A549 (cell line): ENCODE measurements around the gene DDX31. TPM values are rescaled to one million over a fixed set of nuclear protein-coding genes. Genes with fewer than 3 reads are reported as not detected.

Source experiments
- ATAC-seq, 2 experiments: fragments of 200-7000 bp in 1 of 2; fragments of >200 bp in 1 of 2; cut with Nextera tagmentation in 1 of 2; cut with Tn5 transposase in 1 of 2; 3 replicates each; pipeline versions ENCODE4 v1.8.0 to v1.9.1; 2018 to 2020; ENCODE audit warnings: mild to moderate bottlenecking in 1 of 2, moderate library complexity in 1 of 2
- CTCF ChIA-PET: fragments of 300-600 bp; sonication (Branson Sonifier 250); formaldehyde crosslinking; extraction: SDS; loops from one replicate; lab custom pipeline; 2021; ENCODE audit warnings: antibody characterized with exemption, inconsistent platforms; lab: Yijun Ruan, JAX
- POLR2A ChIA-PET: fragments of 350-600 bp; formaldehyde crosslinking; extraction: SDS; loops from one replicate; lab custom pipeline; 2021; ENCODE audit warnings: antibody characterized with exemption, inconsistent platforms; lab: Yijun Ruan, JAX
- DNase-seq, 2 experiments: peaks; one replicate each; pipeline versions ENCODE4 v3.0.0 to v3.0.0-alpha.2; 2011 to 2016; ENCODE audit warnings: low read depth in 1 of 2, low spot score in 1 of 2
- FAIRE-seq: peaks from 2 replicates; lab custom pipeline; 2011; peaks lifted over from hg19 to GRCh38; lab: Jason Lieb, UNC
- H3K27ac ChIP-seq, 2 experiments: fragments of >200 bp; sonication (Bioruptor Twin); formaldehyde crosslinking; 3 replicates each; pipeline ENCODE4 v1.5.1; 2016 to 2017
- H3K4me1 ChIP-seq: fragments of >200 bp; sonication (Bioruptor Twin); formaldehyde crosslinking; 3 replicates; pipeline ENCODE4 v1.6.1; 2016
- H3K4me2 ChIP-seq: fragments of >200 bp; sonication (Bioruptor Twin); formaldehyde crosslinking; 3 replicates; pipeline ENCODE4 v1.6.1; 2016
- H3K4me3 ChIP-seq: fragments of >200 bp; sonication (Bioruptor Twin); formaldehyde crosslinking; 3 replicates; pipeline ENCODE4 v1.5.1; 2016
- H3K9me3 ChIP-seq: fragments of >200 bp; sonication (Bioruptor Twin); formaldehyde crosslinking; 3 replicates; pipeline ENCODE4 v1.6.1; 2016
- BHLHE40 ChIP-seq: IDR thresholded peaks from 2 replicates; pipeline ENCODE4 v1.6.1; 2012; ENCODE audit warnings: low read depth, low read length, inconsistent platforms
- EP300 ChIP-seq, 2 experiments: fragments of >200 bp; sonication (Bioruptor Twin); formaldehyde crosslinking; IDR thresholded peaks; 2 replicates in 1 of 2; 3 replicates in 1 of 2; pipeline ENCODE4 v1.6.1; 2016 to 2017
- ESRRA ChIP-seq: fragments of 150-350 bp; IDR thresholded peaks from 2 replicates; pipeline ENCODE4 v1.6.1; 2014; ENCODE audit warnings: mild to moderate bottlenecking, low read length, borderline replicate concordance
- FOSB ChIP-seq: fragments of 250-450 bp; sonication (Bioruptor Pico); IDR thresholded peaks from 2 replicates; pipeline ENCODE4 v1.5.0; 2020; ENCODE audit warnings: mild to moderate bottlenecking, moderate library complexity
- FOSL2 ChIP-seq, 2 experiments: fragments of 450-650 bp in 1 of 2; fragments of >200 bp in 1 of 2; sonication (Bioruptor Twin) in 1 of 2; formaldehyde crosslinking; IDR thresholded peaks; 2 replicates each; pipeline versions ENCODE4 v1.5.0 to v1.6.1; 2016 to 2020; ENCODE audit warnings: mild to moderate bottlenecking in 1 of 2, moderate library complexity in 1 of 2
- FOXS1 ChIP-seq: fragments of 250-450 bp; sonication (Bioruptor Pico); IDR thresholded peaks from 2 replicates; pipeline ENCODE4 v1.5.0; 2020; ENCODE audit warnings: mild to moderate bottlenecking, moderate library complexity
- HDAC2 ChIP-seq: fragments of 200-600 bp; sonication (generic); IDR thresholded peaks from 2 replicates; pipeline ENCODE4 v1.6.1; 2016
- HEYL ChIP-seq: fragments of 250-450 bp; sonication (Bioruptor Pico); IDR thresholded peaks from 2 replicates; pipeline ENCODE4 v1.8.0; 2021; ENCODE audit warnings: mild to moderate bottlenecking, moderate library complexity
- HOXA7 ChIP-seq: fragments of 250-450 bp; sonication (Bioruptor Pico); IDR thresholded peaks from 2 replicates; pipeline ENCODE4 v1.5.0; 2020; ENCODE audit warnings: mild to moderate bottlenecking, moderate library complexity
- JUN ChIP-seq, 2 experiments: fragments of >200 bp; sonication (Bioruptor Twin); formaldehyde crosslinking; IDR thresholded peaks; 2 replicates in 1 of 2; 3 replicates in 1 of 2; pipeline ENCODE4 v1.6.1; 2016 to 2017
- KDM5A ChIP-seq: fragments of 200-600 bp; sonication (generic); IDR thresholded peaks from 2 replicates; pipeline ENCODE4 v1.6.1; 2016; ENCODE audit warnings: antibody characterized with exemption, mild to moderate bottlenecking
- MYC ChIP-seq: IDR thresholded peaks from 2 replicates; pipeline ENCODE4 v1.6.1; 2012; ENCODE audit warnings: mild to moderate bottlenecking, inconsistent platforms, low read length, improper control_type of control experiment, borderline replicate concordance
- NFE2L2 ChIP-seq: fragments of 150-350 bp; conservative IDR thresholded peaks from 2 replicates; pipeline ENCODE4 v1.6.1; 2014; ENCODE audit warnings: low read length
- NR3C1 ChIP-seq: fragments of >200 bp; sonication (Bioruptor Twin); formaldehyde crosslinking; IDR thresholded peaks from 3 replicates; pipeline ENCODE4 v1.6.1; 2017
- POLR2A ChIP-seq: IDR thresholded peaks from 2 replicates; pipeline ENCODE4 v1.6.1; 2012; ENCODE audit warnings: mild to moderate bottlenecking, low read length
- RAD21 ChIP-seq, 2 experiments: fragments of >200 bp in 1 of 2; sonication (Bioruptor Twin) in 1 of 2; formaldehyde crosslinking in 1 of 2; IDR thresholded peaks in 1 of 2; conservative IDR thresholded peaks in 1 of 2; 2 replicates in 1 of 2; 3 replicates in 1 of 2; pipeline ENCODE4 v1.6.1; 2012 to 2018; ENCODE audit warnings: inconsistent platforms in 1 of 2
- RARB ChIP-seq: fragments of 250-450 bp; sonication (Bioruptor Pico); IDR thresholded peaks from 2 replicates; pipeline ENCODE4 v1.8.0; 2021; ENCODE audit warnings: mild to moderate bottlenecking, moderate library complexity
- SREBF2 ChIP-seq: fragments of 450-650 bp; IDR thresholded peaks from 2 replicates; pipeline ENCODE4 v1.6.1; 2014; ENCODE audit warnings: mild to moderate bottlenecking, moderate library complexity
- ZFP36 ChIP-seq: fragments of 450-650 bp; IDR thresholded peaks from 2 replicates; pipeline ENCODE4 v1.6.1; 2014; ENCODE audit warnings: borderline replicate concordance; ENCODE audit not compliant: partially characterized antibody
- WGBS: methylation state at CpG from one replicate; pipeline ENCODE4 v1.1.6; 2017; ENCODE audit errors: missing lambda C conversion rate; 5-methylcytosine and 5-hydroxymethylcytosine counted together
- polyA plus RNA-seq, 4 experiments: library from polyadenylated mRNA; depleted of rRNA in 3 of 4; stranded (reverse); fragments of >200 nt; fragmentation: RNase III in 1 of 4; extraction: RNeasy Plus Mini Kit Qiagen cat#74134 plus additional on column Dnase treatment in 1 of 4; gene quantifications; 2 replicates in 3 of 4; 3 replicates in 1 of 4; pipeline ENCODE4 v1.2.3, GENCODE V29; 2011 to 2017
- TF ChIP-seq, protein P1 (sequence below): fragments of 250-450 bp; sonication (Bioruptor Pico); IDR thresholded peaks from 2 replicates; pipeline ENCODE4 v1.5.0; 2021; ENCODE audit warnings: mild to moderate bottlenecking, moderate library complexity, borderline replicate concordance

Gene DDX31
- polyA plus RNA-seq, 2 of the 4 experiments (the other 2 are of a cell fraction): 20.0 to 30.1 TPM

DNA sequence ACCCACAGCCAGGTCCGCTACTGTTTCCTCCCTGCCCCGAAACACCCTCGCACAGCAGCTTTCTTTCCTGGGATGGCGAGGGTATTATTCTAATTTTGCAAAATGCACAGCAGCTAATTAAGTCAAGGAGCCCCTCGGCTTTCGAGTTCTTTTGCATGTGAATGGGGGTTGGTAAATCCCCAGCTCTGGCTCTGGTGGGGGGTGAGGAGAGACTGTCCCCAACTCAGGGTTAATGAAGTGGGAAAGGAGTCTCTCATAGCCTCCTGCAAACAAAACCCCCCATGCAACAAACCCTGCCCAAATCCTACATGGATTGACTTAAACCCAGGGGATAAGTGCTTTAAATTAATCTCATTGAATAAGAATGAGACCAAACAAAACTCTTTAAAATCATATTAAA, 78.5 kb downstream of the DDX31 start:
- CTCF ChIA-PET: interaction anchor here (1.5 kb wide), 1 partner anchor 9 kb away, joined by 3 read pairs; the partner anchor contains the start of gene BARHL1
- peaks cover 9% of the 10 kb centered on the region; the same call in 1 of the 3 replicates for H3K4me1 ChIP-seq
- FAIRE-seq: no peak
- no peak overlapping the region for H3K4me3 ChIP-seq
- no peaks in the 10 kb centered on the region for H3K9me3 ChIP-seq
- 90% methylated on average over 5 of the region's 6 CpGs for WGBS
- DNase-seq: no peak
- no peak for ATAC-seq
- TF ChIP-seq KDM5A (no peak), FOXS1 (no peak), NR3C1 (no peak), BHLHE40 (no peak), HEYL (no peak), JUN (IDR thresholded peaks at IDR 0.05) (no peak)
- POLR2A ChIA-PET: no interaction called here
- H3K4me2 ChIP-seq: no peak overlapping the region
- no peak overlapping the region for H3K27ac ChIP-seq

DNA sequence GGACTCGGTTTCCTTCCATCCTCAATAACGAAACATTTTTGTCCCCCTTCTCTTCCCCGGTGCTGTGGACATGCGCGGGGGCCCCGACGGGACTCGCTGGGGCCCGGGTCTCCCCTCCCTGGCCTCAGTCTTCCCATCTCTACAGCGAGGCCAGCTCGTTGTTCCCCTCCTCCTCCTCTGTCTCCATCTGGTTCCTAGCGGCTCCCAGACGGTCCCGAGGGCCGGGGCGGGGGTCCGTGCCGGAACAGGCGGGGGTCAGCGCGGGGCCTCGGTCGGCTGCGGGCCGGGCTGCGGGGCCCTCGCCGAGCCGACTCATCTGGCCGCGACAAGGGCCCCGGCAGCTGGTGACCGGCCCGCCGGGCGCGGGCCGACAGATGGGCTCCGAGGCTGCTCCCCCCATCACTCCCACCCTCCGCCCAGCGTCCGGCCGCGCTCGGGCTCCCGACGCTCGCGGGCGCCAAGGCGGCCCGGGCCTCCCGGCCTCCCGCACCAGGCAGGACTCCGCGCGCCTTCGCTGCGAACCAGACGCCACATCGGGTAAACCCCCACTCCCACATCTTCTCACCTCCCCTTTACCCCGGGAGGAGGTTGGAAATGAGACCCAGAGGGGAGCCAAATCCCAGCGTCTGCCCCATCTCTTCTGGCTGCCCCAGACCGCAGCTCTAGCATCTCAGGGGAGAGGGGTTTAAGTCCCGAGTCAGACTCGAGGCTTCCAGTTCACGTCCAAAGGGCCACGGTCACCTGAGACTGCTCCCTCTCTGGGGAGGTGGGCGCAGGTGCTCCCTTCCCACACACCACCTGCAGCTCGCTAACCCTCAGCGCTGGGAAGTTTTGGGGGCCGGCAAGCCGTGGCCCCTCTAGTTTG, 79.2 kb downstream of the DDX31 start:
- FAIRE-seq (no peak), DNase-seq (no peak), ATAC-seq (no peak)
- ChIA-PET CTCF (interaction anchor here (0.5 to 1.5 kb wide), 2 partner anchors 8 to 1145 kb away, joined by 3 read pairs; partner anchors contain the start of gene BARHL1), POLR2A (no interaction called here)
- 81% methylated on average over 64 of the region's 73 CpGs for WGBS
- TF ChIP-seq RAD21 (conservative IDR thresholded peaks at IDR 0.05 in 1 of 2, IDR thresholded peaks at IDR 0.05 in 1 of 2) (no peak), EP300 (IDR thresholded peaks at IDR 0.05) (no peak), POLR2A (no peak), SREBF2 (no peak), ZFP36 (no peak), FOSL2 (IDR thresholded peaks at IDR 0.05) (no peak), FOSL2 (CRISPR knock-in tag; IDR thresholded peaks at IDR 0.05) (no peak), HEYL (no peak), ESRRA (no peak), NFE2L2 (no peak), HOXA7 (no peak), RARB (CRISPR knock-in tag) (no peak), MYC (no peak), HDAC2 (no peak)
- TF ChIP-seq, protein P1, sequence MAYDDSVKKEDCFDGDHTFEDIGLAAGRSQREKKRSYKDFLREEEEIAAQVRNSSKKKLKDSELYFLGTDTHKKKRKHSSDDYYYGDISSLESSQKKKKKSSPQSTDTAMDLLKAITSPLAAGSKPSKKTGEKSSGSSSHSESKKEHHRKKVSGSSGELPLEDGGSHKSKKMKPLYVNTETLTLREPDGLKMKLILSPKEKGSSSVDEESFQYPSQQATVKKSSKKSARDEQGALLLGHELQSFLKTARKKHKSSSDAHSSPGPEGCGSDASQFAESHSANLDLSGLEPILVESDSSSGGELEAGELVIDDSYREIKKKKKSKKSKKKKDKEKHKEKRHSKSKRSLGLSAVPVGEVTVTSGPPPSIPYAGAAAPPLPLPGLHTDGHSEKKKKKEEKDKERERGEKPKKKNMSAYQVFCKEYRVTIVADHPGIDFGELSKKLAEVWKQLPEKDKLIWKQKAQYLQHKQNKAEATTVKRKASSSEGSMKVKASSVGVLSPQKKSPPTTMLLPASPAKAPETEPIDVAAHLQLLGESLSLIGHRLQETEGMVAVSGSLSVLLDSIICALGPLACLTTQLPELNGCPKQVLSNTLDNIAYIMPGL (CRISPR knock-in tag): no peak
- Histone ChIP-seq H3K4me3 (no peak overlapping the region), H3K4me2 (no peak overlapping the region), H3K27ac (no peak overlapping the region), H3K9me3 (no peaks in the 10 kb centered on the region), H3K4me1 (peaks cover 9% of the 10 kb centered on the region; the same call in 1 of the 3 replicates)

DNA sequence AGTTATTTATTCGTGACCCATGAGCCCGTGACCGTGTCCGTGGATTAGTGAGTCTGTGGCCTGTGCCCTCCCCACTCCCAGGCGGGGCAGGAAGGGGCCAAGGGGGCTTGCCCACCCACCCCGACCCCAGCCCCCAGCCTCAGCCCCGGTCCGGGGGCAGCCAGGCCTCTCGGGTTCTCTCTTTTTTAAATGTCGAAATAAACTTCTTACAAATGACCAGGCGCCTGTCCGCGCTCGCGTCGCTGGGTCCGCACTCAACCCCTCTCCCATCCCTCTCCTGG, 79.8 kb downstream of the DDX31 start:
- ChIA-PET POLR2A (no interaction called here), CTCF (interaction anchor here (0.5 kb wide), 1 partner anchor 1146 kb away, joined by 3 read pairs; no protein-coding TSS in a partner anchor)
- 57% methylated on average over 16 of the region's 17 CpGs for WGBS
- no peak for FAIRE-seq
- Histone ChIP-seq H3K4me1 (peaks cover 15% of the 10 kb centered on the region; the same call in 1 of the 3 replicates), H3K4me2 (peak overlapping the region; percentile 81), H3K4me3 (no peak overlapping the region), H3K9me3 (no peaks in the 10 kb centered on the region), H3K27ac (no peak overlapping the region)
- no peak for ATAC-seq
- TF ChIP-seq, protein P1 (CRISPR knock-in tag): no peak
- no peak for TF ChIP-seq FOSB
- no peak for TF ChIP-seq FOSL2 (IDR thresholded peaks at IDR 0.05)
- no peak for TF ChIP-seq FOSL2 (CRISPR knock-in tag; IDR thresholded peaks at IDR 0.05)
- DNase-seq: no peak
